Lower leg skin (tissue), 3 donors: ENCODE results near the gene EVPLL.

Experiments used
- POLR2A ChIP-seq, 2 donors: fragments of 450-650 bp; IDR thresholded peaks; one replicate each; pipeline ENCODE4 v1.6.1; 2016 to 2017; ENCODE audit warnings: antibody characterized with exemption in 2 of 2, mild to moderate bottlenecking in 1 of 2, moderate library complexity in 1 of 2
- TF ChIP-seq, protein P1 (sequence below), 3 donors: fragments of 450-650 bp; IDR thresholded peaks; one replicate each; pipeline ENCODE4 v1.5.1; 2016; ENCODE audit warnings: antibody characterized with exemption in 3 of 3, mild to moderate bottlenecking in 3 of 3, moderate library complexity in 2 of 3

DNA sequence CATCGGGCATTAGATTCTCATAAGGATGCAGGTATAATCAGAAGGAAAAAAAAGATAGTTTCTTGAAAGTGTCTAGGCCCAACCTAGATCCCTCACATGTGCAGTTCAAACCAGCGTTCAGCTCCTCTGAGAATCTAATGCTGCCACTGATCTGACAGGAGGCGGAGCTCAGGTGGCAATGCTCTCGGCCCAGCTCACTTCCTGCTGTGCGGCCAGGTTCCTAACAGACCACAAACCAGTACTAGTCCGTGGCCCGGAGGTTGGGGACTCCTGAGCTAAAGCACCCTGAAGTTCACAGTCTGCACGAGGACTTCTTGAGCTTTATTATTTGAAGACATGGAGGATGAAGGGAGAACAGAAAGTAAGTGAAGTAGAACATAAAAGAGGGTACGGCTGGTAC lies 45.7 kb upstream of the EVPLL start:
- TF ChIP-seq, protein P1, sequence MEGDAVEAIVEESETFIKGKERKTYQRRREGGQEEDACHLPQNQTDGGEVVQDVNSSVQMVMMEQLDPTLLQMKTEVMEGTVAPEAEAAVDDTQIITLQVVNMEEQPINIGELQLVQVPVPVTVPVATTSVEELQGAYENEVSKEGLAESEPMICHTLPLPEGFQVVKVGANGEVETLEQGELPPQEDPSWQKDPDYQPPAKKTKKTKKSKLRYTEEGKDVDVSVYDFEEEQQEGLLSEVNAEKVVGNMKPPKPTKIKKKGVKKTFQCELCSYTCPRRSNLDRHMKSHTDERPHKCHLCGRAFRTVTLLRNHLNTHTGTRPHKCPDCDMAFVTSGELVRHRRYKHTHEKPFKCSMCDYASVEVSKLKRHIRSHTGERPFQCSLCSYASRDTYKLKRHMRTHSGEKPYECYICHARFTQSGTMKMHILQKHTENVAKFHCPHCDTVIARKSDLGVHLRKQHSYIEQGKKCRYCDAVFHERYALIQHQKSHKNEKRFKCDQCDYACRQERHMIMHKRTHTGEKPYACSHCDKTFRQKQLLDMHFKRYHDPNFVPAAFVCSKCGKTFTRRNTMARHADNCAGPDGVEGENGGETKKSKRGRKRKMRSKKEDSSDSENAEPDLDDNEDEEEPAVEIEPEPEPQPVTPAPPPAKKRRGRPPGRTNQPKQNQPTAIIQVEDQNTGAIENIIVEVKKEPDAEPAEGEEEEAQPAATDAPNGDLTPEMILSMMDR (IDR thresholded peaks at IDR 0.05) = no peak
- TF ChIP-seq POLR2A (IDR thresholded peaks at IDR 0.05) = no peak
